Dermis microvascular lymphatic vessel endothelial cell (primary cell): ENCODE data around the gene DTNA. TPM values are rescaled to one million over a fixed set of nuclear protein-coding genes. Genes with fewer than 3 reads are reported as not detected.
"Not testable (repeated sequence)": the region's sequence is repeated elsewhere in the genome, so short reads cannot be mapped to it uniquely, and the experiment has no call there.

Experiments used
- DNase-seq, 2 donors: peaks; one replicate each; pipeline versions ENCODE4 v3.0.0 to v3.0.0-alpha.2; 2010; ENCODE audit warnings: low read depth in 2 of 2
- total RNA-seq: library from RNA; depleted of rRNA; stranded (reverse); fragments of >200 nt; gene quantifications from 2 replicates; pipeline ENCODE4 v1.2.1, GENCODE V29; 2014

Gene DTNA
- total RNA-seq, 1 donor from 2014 or later: 0.90 TPM

DNA sequence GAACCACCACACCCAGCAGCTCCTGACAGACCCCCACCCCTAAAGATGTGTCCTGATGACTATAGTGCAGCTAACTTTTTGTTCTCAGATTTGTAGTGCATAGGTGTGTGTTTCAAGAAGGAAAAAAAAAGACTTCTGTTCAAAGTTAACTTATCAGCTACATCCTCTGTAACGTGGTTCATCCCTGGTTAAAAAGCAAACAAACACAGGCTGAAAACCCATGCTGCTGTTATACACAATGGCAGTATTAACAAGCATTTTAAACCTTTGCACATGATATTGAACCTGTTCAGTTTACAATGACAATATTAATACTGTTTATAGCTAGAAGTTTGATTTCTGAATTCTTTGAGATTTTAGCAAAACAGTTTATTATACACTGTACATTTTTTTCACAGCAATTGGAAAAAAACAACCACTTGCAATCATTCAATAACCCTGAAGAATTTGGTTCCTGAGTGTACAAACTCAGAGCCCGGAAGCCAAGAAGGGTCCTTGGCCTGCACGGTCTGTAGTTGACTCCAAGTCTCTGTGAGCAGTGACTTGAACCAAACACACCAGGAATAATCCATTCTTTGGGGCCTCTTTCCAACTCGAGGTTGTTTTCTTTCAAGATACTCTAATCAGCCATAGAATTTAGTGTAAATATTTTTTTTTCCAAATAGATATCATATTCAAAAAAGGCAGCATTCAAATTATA lies 177.9 kb downstream of the DTNA start:
- DNase-seq: no peak

DNA sequence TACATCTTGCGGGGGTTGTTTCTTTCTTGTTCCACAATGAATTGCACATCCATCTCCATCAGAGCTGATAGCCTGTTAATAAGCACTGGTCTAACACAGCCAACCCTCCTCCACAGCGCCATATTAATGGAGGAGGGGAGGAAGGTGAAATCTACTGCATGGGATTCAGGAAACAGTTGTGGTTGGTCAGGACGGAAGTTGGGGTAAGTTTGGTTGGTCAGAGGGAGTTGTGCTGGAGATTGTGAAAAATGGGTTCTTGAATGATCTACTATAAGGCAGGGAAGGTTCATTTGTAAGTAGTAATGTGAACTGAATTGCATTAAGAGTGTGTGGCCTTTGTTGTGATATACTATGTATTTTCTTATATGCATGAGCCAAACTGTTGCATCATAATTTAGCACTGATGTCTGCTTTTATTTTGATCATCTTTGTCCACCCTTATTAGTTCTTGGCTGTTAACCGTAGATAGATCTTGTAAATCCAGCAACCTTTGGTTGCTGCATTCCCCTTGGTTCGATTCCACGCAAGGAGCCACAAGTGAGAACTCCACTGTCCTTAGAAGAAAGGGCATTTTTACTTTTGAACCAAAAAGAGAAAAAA lies 180.5 kb downstream of the DTNA start:
- DNase-seq: no peak

DNA sequence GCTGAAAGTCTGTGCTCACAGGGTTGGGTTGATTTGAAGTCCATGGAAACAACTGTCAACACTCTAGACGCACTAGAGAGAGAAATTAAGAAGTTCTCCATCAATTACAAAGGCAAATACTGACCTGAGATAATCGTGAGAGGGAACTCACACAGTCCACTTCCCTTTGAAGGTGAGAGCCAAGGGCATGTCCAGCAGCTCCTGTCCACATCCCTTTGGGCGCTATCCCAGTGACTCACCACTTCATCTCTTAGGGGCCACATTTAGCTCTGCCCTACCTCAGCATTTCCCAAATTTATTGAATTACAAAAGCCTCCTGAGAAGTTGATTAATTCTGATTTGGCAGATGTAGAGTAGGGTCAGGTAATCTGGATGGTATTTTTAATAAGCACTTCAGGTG lies 182.3 kb downstream of the DTNA start:
- DNase-seq: no peak

DNA sequence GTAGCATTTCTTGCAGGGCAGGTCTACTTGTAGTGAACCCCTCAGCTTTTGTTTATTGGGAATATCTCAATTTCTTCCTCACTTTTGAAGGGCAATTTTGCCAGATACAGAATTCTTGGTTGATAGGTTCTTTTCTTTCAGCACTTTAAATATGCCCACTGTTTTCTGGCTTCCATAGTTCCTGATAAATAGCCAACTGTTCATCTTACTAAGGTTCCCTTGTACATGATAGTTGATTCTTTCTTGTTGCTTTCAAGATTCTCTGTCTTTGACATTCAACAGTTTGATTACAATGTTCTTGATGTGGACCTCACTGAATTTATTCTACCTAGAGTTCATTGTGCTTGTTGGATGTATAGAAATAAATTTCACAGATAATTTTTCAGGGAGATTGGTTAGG lies 183.1 kb downstream of the DTNA start:
- DNase-seq: no peak

DNA sequence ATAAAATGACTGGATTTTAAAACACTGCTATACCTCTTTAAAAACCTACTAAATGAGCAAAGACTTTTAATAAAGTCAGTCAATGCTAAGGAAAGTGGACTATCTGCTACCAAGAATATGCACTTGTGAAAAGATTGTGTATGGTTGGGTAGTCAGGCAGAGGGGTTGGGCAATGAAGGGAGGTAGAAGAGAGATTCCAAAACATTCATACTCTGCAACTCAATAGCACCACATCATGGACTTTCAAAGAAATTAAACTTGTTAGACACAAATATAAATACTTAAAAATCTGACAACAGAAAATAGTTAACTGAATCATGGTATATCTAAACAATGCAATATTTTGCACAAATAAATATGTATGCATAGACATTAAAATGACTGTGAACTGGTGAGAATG lies 191.2 kb downstream of the DTNA start:
- DNase-seq: no peak

DNA sequence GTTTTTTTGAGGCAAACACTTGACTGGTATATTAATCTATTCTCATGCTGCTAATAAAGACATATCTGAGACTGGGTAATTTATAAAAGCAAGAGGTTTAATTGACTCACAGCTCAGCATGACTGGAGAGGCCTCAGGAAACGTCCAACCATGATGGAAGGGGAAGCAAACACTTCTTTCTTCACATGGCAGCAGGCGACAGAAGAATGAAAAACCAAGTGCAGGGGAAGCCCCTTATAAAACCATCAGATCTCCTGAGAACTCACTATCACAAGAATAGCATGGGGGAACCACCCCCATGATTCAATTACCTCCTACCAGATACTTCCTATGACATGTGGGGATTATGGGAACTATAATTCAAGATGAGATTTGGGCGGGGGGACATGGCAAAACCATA lies 194.9 kb downstream of the DTNA start:
- DNase-seq: no peak

DNA sequence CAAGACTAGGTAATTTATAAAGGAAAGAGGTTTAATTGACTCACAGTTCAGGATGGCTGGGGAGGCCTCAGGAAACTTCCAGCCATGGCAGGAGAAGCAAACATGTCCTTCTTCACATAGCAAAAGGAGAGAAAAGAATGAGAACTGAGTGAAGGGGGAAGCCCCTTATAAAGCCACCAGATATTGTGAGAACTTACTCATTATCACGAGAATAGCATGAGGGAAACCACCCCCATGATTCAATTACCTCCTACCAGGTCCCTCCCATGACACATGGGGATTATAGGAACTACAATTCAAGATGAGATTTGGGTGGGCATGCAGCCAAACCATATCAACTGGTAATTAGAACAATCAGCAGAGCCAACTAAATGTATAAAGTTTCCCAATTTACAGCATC lies 196.9 kb downstream of the DTNA start:
- DNase-seq: not testable (repeated sequence)

DNA sequence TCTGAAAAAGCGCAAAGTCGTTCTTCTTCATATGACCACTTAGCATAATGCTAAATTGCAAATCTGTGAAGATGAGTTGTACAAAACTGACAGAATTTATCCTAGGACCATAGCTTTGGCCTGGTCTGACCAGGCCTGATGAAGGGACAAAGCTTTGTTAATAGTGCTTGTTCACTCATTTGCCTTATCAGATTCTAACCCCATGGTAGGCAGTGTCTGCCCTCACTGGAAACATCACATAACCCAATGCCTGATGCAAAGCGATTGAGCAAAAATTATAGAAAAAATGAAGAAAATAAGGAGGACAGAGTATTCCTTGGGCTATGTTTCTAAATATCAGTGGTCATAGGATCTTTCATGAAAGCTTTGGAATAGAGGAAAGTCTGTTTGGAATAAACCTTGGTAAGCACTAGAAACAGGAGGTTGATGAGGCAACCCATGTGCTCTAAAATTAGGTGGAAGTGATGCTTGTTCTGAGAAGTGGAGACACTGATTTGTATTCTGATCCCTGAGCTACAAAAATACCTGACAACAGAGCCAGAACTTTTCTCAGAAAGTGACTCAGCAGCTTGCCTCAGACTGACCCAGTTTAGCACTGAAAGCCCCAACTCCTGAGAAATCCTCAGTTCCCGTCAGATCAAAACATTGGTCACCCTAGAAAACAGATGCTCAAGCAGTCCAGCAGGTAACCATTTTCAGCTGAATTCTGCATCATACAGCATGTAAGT lies 199.7 kb downstream of the DTNA start:
- no peak for DNase-seq

DNA sequence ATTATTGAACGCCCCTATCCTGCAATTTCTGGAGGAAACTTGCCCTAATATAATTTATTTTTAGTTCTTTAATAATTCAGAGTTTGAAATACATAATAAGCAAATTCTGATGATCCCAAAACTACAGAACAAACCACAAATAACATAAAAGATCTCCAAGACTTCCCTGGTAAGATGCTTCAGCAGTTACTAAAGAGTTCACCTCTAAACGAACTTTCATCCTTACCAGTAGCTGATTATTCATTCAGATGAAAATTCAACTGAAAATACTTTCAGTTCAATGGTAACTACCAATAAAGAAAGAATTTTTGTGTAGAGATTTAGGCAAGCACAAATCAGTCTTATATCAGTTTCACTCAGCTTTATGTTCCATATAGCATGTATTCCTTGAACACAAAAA lies 201.0 kb downstream of the DTNA start:
- no peak for DNase-seq

DNA sequence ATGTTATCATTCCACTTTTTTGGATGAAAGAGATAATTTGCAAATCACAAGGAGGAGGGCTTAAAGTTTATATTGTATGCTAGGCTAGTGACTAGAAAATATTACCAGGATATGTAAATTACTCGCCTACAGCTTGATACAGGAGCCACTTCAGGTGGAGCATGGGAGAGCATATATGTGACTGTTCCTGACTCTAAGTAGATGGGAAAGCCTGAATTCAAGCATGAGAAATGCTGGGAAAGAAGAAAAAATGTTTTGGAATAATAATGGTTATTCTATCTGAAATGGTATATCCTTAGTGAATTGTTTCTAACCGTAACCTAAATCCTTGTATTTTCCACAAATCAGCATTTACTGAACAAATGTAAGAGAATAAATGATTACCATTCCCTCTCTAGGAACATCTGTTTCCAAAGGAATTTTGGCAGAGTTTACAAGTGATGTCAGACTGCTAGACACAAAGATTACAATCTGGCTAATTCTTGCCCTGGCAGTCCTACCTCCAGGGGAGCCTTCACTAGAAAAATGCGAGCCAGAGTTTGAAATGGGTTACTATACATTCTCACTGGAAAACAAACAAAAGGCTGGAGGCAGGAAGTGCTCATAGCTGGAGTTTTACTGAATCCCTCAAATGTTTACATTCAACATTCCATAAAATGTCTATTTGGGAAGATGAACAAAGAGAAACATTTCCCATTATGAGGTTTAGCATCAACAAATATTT lies 201.7 kb downstream of the DTNA start:
- DNase-seq: peak in 1 of 2 donors; percentile 46

DNA sequence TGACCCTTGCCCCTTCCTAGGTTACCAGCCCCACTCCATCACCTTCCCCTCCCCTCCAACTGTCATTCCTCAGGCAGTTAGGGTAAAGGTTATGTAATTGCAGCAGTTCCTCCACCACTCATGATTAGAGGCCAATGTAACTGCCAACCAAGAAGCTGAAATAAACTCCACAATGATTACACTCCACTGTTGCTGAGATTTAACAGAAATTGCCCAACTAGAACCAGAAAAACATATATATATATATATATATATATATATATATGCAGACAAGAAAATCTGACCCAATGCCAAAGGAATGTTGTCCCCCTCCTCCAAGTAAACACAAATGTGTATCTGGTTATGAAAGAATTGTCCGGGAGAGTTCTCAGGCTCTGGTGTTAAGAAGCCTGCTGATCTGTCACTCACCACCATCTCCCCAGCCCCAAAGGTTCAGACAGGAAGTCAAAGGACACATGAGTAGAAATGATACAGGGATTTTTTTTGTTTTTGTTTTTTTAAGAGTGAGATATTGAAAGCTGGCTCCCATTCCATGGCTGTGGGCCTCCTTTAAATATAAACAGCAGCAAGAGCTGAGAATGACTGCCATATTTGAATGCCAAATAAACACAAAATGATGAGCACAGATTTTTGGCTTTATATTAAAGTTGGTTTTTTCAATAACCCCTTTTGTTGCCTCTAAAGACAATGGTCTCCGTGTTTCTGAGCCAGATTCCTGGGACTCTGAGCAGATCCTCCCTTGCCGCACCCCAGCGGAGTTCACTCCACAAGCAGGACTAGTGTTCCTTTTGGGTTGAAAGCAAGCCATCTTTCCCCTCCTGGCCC lies 204.0 kb downstream of the DTNA start:
- DNase-seq: peak in 1 of 2 donors; percentile 72

DNA sequence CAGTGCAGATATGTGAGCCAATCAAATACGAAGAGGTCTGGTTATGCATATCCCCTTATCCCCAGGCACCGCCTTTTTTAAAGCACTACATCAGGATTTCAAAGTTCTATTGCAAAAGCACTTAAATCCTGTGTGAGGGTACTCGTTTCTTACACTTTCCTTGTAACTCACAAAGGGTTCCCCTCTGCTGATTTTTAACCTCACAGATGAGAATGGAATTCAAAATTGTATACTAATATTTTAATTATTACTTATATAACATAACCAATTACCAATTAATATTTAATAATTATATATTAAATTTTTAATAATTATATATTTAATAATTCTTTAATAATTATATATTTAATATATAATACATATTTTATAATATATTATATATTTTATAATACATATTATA lies 204.9 kb downstream of the DTNA start:
- DNase-seq: no peak

DNA sequence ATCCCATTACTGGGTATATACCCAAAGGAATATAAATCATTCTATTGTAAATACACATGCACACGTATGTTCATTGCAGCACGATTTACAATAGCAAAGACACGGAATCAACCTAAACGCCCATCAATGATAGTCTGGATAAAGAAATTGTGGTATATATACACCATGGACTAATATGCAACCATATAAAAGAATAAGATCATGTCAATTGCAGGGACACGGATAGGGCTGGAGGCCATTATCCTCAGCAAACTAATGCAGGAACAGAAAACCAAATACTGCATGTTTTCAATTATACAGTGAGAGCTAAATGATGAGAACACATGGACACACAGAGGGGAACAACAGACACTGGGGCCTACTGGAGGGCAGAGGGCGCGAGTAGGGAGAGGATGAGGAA lies 206.4 kb downstream of the DTNA start:
- DNase-seq: not testable (repeated sequence)

DNA sequence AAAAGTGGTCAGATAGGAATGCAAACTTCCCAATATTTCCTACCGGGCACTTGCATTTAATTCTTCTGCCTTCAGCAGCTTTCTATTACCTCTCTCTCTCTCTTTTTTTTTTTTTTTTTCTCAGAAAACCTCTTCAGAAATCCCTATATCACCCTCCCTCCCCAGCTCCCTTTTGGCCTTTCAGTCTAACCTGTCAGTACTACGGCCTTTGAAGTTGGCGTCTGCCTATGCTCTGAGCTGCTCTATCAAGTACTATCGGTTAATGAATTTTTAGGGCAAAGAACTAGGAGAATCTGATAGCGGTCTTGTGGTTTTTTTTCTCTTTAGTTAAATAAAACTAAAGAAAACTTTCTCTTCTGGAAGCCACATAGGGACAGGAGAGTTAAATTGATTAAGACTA lies 208.8 kb downstream of the DTNA start:
- DNase-seq: no peak

DNA sequence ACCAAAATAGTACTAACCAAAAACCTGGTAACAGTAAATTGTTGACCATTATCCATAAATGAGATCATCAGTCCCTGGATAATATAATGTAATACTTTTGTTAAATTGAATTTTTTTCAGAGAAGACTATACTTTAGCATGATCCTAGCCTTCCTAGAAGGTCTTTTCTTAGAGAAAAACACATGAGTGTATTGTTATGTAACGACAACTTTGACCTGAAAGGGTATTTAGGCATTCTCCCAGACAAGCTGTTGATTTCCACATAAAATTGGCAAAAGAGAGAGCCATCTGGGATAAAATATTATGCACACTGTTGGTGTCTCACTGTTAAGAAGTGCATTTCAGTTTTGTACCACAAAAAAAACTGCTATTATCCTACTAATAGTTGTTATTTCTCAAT lies 211.1 kb downstream of the DTNA start:
- DNase-seq: no peak

DNA sequence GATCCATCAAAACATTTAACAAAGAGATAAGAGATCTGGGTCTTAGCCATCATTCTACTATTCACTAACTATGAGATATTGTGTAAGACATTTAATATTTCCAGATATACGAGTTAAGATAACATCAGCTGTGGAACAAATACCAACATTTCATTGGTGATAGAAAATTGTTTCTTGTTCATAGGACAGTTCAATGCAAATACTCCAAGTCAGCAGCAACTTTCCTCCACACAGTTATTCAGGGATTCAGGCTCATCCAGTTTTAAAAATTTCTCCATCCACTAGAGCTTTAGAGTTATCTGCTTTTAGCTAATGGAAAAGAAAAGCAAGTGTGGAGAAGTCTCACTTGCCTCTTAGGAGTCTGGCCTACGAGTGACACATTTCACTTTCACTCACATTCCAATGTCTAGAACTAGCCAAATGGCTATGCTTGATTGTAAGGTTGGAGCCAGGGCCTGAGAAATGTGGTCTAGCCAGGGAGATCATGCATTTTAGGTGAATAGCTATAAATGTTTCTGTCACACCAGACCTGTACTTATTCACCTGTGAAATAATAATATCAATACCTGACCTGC lies 211.8 kb downstream of the DTNA start:
- no peak for DNase-seq

DNA sequence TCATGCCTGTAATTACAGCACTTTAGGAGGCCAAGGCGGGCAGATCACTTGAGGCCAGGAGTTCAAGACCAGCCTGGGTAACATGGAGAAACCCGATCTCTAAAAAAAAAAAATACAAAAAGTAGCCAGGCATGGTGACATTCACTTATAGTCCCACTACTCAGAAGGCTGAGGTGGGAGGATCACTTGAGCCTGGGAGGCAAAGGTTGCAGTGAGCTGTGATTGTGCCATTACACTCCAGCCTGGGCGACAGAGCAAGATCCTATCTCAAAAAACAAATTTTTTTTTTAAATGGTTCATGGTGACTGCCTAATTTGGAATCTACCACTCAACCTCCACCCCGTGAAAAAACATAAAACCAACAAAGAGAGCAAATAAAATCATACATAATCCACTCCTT lies 212.5 kb downstream of the DTNA start:
- not testable (repeated sequence) for DNase-seq

DNA sequence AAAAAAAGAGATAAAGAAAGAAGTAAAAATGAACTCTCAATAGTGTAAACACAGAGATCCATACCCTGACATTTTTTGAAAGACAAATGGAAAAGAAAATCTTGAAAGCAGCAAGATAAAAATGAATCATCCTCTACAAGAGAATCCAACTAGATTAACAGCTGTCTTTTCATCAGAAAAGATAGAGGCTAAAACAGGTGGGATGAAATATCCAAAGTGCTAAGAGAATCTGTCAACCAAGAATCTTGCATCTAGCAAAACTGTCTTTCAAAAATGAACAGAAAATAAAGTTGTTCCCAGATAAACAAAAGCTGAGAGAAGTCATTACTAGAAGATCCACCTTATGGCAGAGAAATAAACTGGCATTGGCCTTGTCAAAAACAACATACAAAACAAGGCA lies 213.8 kb downstream of the DTNA start:
- no peak for DNase-seq

DNA sequence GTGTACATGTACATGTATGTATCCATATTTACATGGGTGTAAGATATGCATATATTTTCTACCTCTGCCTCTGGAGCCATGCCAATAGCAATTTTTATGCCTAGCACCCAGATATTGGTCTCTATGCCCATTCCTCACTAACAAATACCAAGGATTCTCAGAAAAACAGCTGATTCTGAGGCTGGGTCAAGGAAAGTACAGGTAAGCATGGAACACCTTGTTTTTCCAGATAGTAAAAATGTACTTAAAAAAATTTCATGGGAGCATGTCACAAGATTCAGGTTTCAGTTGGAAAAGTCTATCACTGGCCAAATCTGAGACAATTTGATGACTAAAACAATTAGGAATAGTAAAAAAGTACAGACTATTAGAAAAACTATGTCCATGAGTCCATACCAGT lies 216.6 kb downstream of the DTNA start:
- no peak for DNase-seq

DNA sequence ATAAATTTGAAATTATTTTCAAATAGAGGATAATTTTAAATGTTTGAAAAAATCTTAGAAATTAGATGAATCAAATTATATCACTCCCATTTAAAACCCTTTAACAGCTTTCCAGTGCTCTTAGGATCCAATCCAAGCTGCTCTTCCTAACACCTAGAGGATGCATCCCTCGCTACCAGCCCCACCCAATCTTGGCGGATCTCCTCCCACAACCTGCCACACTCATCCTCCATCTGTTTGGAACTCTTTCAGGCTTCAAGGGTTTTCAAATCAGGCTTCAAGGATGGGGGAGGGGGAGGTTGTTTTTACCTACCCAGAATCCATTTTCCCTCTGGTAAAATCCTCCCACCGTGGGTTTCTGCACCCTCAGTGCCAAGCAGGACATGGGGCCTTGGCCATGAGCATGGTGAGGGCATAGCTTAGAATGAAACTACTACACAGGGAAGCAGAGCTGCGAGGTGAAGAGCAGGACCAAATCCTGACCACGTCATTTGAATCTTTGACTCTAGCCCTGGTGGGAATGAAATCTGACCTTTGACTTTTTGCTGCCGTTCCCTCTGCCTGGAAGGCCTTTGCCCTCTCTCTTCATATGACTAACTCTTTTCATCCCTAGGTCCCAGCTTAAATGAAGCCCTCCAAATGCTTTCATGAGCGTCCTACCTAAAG lies 218.1 kb downstream of the DTNA start:
- DNase-seq: no peak
